IPS DF 6.9 (cell line): ENCODE measurements around the gene NEAT1.

ENCODE experiments used
- DNase-seq: peaks from one replicate; pipeline ENCODE4 v3.0.0-alpha.2; 2013; ENCODE audit warnings: low read depth, low spot score
- H3K27ac ChIP-seq: one replicate; pipeline ENCODE4 v1.5.1; 2013; ENCODE audit warnings: low read length, control low read depth
- H3K27me3 ChIP-seq: 2 replicates; pipeline ENCODE4 v1.6.1; 2013; ENCODE audit warnings: mild to moderate bottlenecking, low read length; ENCODE audit not compliant: control insufficient read depth, insufficient read depth
- H3K36me3 ChIP-seq: 2 replicates; pipeline ENCODE4 v1.6.1; 2013; ENCODE audit warnings: low read length; ENCODE audit not compliant: control insufficient read depth, insufficient read depth
- H3K4me1 ChIP-seq: 2 replicates; pipeline ENCODE4 v1.6.1; 2013; ENCODE audit warnings: low read length; ENCODE audit not compliant: control insufficient read depth, insufficient read depth
- H3K4me3 ChIP-seq: 2 replicates; pipeline ENCODE4 v1.5.1; 2013; ENCODE audit warnings: mild to moderate bottlenecking, low read length
- H3K9me3 ChIP-seq: 2 replicates; pipeline ENCODE4 v1.6.1; 2013; ENCODE audit warnings: low read length, inconsistent platforms; ENCODE audit not compliant: control insufficient read depth, insufficient read depth
- whole genome bisulfite sequencing: extraction: QIAGEN DNeasy Blood & Tissue Kit; methylation state at CpG from one replicate; pipeline ENCODE4 v1.1.7; 2013; ENCODE audit warnings: mixed read lengths, missing lambda C conversion rate; ENCODE audit not compliant: insufficient read length, insufficient coverage; 5-methylcytosine and 5-hydroxymethylcytosine counted together

Gene NEAT1

DNA sequence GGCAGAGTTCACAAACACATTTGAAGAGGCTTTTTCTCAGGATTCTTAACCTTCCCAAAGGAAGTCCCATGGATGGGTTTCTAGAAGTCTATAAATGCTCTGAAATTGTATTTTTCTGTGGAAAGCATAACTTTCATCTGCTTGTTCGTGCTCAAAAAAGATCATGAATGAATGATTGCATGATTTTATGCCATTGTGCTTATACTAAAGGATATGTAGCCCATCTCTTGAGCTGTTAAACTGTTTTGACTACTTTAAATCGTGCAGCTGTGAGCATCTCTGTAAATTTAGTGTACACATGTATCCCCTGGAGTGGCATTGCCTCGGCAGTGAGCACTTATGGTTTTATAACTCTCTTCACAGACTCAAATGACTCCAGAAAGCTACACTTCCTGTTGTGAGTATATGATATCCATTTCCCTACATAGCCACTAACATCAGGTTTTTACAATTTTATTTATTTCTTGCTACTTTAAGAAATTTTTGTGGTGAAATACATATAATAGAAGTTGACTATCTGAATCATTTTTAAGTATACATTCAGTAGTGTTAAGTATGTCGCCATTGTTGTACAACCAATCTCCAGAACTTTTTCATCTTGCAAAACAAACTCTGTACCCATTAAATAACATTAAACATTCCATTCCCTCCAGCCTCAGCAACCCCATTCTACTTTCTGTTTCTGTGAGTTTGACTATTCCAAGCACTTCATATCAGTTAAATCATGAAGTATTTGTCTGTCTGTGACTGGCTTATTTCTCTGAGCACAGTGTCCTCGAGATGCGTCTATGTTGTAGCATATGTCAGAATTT lies 8.0 kb downstream of the NEAT1 start:
- WGBS, result no CpG with 5 or more reads among the region's 6 CpGs
- no peaks in the 10 kb centered on the region for H3K36me3 ChIP-seq
- no peak for DNase-seq
- H3K9me3 ChIP-seq, result no peaks in the 10 kb centered on the region
- no peak overlapping the region for H3K4me3 ChIP-seq
- no peak overlapping the region for H3K27ac ChIP-seq
- H3K4me1 ChIP-seq, result peaks cover 10% of the 10 kb centered on the region
- no peaks in the 10 kb centered on the region for H3K27me3 ChIP-seq

DNA sequence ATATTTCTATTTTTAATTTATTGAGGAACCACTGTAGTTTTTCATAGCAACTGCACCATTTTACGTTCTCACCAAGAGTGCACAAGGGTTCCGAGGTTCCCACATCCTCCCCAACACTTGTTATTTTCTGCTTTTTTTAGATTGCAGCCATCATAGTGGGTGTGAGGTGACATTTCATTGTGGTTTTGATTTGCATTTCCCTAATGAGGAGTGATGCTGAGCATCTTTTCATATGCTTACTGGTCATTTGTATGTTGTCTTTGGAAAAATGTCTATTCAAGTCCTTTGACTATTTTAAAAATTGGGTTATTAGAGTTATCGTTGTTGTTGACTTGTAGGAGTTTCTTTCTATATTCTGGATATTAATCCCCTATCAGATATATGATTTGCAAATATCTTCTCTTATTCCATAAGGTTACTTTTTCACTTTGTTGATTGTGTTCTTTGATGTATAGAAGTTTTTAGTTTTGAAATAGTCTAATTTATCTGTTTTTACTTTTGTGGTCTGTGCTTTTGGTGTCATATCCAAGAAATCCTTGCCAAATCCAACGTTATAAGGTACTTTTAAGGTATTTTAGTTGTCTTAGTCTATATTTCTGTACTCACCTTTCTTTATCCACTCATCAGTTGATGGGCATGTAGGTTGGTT lies 9.0 kb downstream of the NEAT1 start:
- no CpG with 5 or more reads among the region's 4 CpGs for WGBS
- Histone ChIP-seq H3K4me1 (peaks cover 10% of the 10 kb centered on the region), H3K36me3 (no peaks in the 10 kb centered on the region), H3K4me3 (no peak overlapping the region), H3K9me3 (no peaks in the 10 kb centered on the region), H3K27ac (no peak overlapping the region), H3K27me3 (no peaks in the 10 kb centered on the region)
- DNase-seq, result no peak

DNA sequence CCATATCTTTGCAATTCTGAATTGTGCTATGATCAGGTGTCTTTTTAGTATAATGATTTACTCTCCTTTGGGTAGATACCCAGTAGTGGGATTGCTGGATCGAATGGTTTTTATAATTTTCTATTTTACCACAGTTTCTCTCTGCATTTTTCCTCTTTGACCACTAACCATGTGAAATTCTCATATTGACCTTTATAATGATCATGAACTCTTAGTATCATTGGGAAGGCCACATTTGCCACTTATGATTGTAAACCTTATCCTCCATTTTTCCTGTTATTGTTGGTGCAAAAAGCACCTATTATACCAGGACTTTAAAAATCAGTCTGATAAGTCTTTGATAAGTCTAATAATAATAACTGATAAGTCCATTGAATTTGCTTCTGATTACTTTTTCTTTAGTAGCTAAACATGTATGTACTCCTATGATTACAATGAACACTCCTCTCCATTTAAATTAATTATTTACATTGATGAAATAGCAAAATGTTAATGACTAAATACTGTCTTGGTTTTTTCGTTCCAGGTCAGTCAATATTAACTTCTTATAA lies 9.6 kb downstream of the NEAT1 start:
- H3K27me3 ChIP-seq, result no peaks in the 10 kb centered on the region
- WGBS, result no CpG with 5 or more reads among the region's 2 CpGs
- peaks cover 7% of the 10 kb centered on the region for H3K4me1 ChIP-seq
- H3K27ac ChIP-seq, result no peak overlapping the region
- no peaks in the 10 kb centered on the region for H3K9me3 ChIP-seq
- H3K36me3 ChIP-seq, result no peaks in the 10 kb centered on the region
- H3K4me3 ChIP-seq, result no peak overlapping the region
- no peak for DNase-seq

DNA sequence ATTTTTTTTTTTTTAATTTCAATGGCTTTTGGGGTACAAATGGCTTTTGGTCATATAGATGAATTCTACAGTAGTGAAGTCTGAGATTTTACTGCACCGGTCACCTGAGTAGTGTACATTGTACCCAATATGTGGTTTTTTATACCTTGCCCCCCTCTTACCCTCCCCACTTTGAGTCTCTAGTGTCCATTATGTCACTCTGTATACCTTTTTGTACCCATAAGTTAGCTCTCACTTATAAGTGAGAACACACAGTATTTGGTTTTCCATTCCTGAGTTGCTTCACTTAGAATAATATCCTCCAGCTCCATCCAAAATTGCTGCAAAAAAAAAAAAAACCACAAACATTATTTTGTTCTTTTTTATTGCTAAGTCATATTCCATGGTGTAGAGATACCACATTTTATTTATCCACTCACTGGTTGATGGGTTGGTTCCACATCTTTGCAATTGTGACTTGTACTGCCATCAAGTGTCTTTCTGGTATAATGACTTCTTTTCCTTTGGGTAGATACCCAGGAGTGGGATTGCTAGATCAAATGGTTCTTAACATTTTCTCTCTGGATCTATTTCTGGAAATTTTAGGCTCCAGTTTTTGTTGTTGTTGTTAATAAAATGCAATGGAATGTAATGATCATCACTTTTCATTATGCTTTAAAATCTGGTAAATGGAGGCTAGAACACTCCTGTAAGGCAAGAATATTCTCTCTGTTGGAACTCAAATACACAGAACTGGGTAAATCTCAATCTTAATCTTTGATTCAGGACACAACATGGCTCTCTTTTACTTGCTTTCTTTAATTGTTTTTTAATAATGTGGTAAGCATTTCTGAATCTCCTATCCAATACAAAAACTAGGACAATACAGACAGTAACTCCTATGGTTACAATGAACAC lies 10.3 kb downstream of the NEAT1 start:
- no peaks in the 10 kb centered on the region for H3K27me3 ChIP-seq
- no peak for DNase-seq
- H3K36me3 ChIP-seq, result no peaks in the 10 kb centered on the region
- WGBS, result no CpG with 5 or more reads among the region's 1 CpG
- H3K9me3 ChIP-seq, result no peaks in the 10 kb centered on the region
- no peak overlapping the region for H3K4me3 ChIP-seq
- peaks cover 6% of the 10 kb centered on the region for H3K4me1 ChIP-seq
- no peak overlapping the region for H3K27ac ChIP-seq

DNA sequence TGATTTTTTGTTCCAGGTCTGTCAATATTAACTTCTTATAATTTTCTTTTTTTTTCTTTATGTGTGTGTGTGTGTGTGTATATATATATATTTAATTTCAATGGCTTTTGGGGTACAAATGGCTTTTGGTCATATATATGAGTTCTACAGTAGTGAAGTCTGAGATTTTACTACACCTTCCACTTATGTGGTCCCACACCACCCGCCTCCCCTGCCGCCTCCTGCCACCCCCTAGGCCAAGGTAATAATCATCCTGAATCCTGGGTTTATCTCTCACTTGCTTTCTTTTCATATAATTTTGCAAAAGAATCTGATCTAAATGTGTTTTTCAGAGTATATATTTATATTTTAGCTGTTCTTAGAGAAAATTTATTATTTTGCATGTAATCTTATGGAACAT lies 11.1 kb downstream of the NEAT1 start:
- no peak for DNase-seq
- H3K27ac ChIP-seq, result no peak overlapping the region

DNA sequence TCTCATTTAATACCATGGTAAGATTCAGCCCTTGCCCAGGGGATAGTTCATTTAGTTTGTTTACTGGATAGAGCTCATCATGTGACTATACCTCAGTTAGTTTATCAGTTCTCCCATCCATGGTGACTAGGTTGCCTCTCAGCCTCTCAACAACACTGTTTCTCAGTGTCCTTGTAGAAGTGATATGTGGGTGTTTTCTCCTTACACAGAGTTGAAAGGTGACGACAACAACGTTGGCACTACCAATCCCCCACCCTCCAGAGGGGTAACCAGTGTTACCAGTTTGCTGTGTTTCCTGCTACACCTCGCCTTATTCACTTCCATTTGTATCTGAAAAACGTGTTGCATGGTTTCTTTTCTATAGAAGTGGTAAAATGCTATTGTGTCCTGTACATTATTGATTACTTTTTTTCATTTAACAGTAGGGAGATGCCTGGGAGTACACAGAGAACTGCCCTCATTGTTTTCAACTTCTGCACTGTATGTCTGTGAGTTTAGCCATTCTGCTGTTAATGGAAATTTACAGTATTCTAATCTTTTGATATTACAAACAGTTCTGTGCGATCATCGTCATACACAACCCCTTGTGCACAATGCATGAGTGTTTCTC lies 11.6 kb downstream of the NEAT1 start:
- Histone ChIP-seq H3K36me3 (no peaks in the 10 kb centered on the region), H3K4me1 (peaks cover 3% of the 10 kb centered on the region; the same call in 1 of the 2 replicates), H3K9me3 (no peaks in the 10 kb centered on the region), H3K27ac (no peak overlapping the region), H3K27me3 (no peaks in the 10 kb centered on the region), H3K4me3 (no peak overlapping the region)
- no peak for DNase-seq
- WGBS, result no CpG with 5 or more reads among the region's 6 CpGs

More for the DNA sequence above, 11.1 kb downstream of the NEAT1 start:
- Histone ChIP-seq H3K27me3 (no peaks in the 10 kb centered on the region), H3K4me3 (no peak overlapping the region), H3K4me1 (peaks cover 3% of the 10 kb centered on the region; the same call in 1 of the 2 replicates), H3K9me3 (no peaks in the 10 kb centered on the region), H3K36me3 (no peaks in the 10 kb centered on the region)
- WGBS, result no CpG with 5 or more reads among the region's 2 CpGs

DNA sequence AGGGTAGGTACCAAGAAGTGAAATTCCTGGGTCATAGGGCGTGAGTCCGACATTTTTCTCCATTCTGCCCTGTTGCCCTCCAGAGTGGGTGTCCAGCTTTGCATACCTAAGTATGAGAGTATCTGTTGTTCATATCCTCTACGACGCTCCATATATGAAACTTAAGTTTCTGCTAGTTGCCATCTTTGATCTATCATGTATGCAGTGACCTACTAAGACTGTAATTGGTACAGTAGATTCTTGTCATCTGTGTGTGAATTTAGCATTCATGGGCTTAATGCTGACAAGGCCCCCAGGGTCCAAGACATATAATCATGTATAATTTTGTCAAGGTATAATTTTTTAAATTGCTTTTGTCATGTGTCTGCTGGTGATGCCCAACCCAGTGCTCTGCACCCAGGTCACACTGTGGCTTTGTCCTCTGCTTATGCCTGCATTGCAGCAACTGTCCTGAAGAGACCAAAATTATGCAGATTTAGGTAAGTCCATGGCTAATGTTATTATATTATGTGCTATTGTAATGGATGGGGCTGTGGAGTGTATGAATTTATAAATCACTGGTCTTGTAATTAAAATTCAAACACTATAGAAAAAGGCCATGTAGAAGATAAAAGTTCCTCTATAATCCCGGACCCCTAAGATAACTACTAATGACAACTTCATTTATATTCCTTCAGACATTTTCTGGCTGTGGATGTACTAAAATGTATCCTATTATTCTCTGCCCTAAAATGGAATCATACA lies 12.2 kb downstream of the NEAT1 start:
- no CpG with 5 or more reads among the region's 5 CpGs for WGBS
- Histone ChIP-seq H3K4me3 (no peak overlapping the region), H3K4me1 (peaks cover 1% of the 10 kb centered on the region; the same call in 1 of the 2 replicates), H3K9me3 (no peaks in the 10 kb centered on the region), H3K27me3 (no peaks in the 10 kb centered on the region), H3K27ac (no peak overlapping the region), H3K36me3 (no peaks in the 10 kb centered on the region)
- no peak for DNase-seq

DNA sequence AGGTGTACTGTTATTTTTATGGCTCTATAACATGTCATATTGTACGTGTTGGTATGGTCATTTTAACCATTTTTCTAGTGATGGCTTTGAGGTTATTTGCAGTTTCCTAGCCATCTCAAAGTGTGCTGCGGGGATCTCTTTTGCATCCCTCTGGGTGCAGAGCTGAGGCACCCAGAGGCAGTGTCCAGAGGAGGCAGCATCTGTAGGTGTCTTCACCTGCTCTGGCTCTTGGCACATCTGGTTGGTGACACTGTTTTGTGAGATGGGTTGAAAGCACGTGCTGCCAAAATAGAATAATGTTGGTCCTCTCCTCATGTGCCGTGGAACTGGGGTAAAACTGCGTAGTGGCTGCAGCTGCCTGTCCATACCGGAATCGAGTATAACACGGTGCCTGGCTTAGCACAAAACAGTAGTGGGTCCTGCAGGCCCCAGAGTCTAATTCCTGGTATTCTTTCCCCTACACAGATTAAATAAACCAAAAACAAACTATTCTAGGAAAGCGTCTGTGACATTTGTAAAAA lies 12.9 kb downstream of the NEAT1 start:
- no peak overlapping the region for H3K27ac ChIP-seq
- no peaks in the 10 kb centered on the region for H3K9me3 ChIP-seq
- H3K36me3 ChIP-seq, result no peaks in the 10 kb centered on the region
- DNase-seq, result no peak
- no peak overlapping the region for H3K4me3 ChIP-seq
- H3K4me1 ChIP-seq, result no peaks in the 10 kb centered on the region
- WGBS, result no CpG with 5 or more reads among the region's 9 CpGs
- H3K27me3 ChIP-seq, result no peaks in the 10 kb centered on the region

DNA sequence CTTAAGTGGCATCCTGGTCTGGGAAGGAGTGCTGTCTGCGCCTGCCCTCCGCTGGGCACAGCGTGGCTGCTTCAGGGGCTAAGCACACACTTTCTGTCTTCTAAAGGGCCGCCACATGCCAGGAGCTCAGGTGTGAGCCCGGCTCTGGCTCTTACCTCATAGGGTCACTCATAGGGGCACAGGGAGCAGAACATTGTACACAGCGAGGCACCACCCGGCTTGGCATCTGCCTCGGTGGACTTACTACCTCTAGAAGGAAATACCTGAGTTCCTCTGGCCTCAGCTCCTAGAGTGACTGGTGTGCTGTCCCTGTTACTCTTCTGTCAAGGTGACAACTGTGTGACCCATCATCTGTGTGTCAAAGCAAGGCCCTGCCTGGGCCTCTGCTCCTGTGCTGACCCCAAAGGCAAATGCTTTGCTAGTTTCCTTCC lies 13.4 kb downstream of the NEAT1 start:
- H3K36me3 ChIP-seq, result no peaks in the 10 kb centered on the region
- no peak overlapping the region for H3K27ac ChIP-seq
- no peaks in the 10 kb centered on the region for H3K4me1 ChIP-seq
- H3K27me3 ChIP-seq, result no peaks in the 10 kb centered on the region
- H3K9me3 ChIP-seq, result no peaks in the 10 kb centered on the region
- DNase-seq, result no peak
- H3K4me3 ChIP-seq, result no peak overlapping the region
- WGBS, result no CpG with 5 or more reads among the region's 8 CpGs
